Kidney epithelial cell (primary cell): ENCODE measurements around the gene DPP9. TPM values are rescaled to one million over a fixed set of nuclear protein-coding genes. Genes with fewer than 3 reads are reported as not detected.

Experiments used
- DNase-seq: peaks from one replicate; pipeline ENCODE4 v3.0.0-alpha.2; 2010; ENCODE audit warnings: low read depth
- H3K27me3 ChIP-seq: 2 replicates; pipeline ENCODE4 v1.6.0; 2011; ENCODE audit warnings: low read length; ENCODE audit not compliant: control insufficient read depth, insufficient read depth
- H3K36me3 ChIP-seq: 2 replicates; pipeline ENCODE4 v1.5.1; 2011; ENCODE audit warnings: low read length; ENCODE audit not compliant: control insufficient read depth, insufficient read depth
- H3K4me3 ChIP-seq: 2 replicates; pipeline ENCODE4 v1.5.1; 2011; ENCODE audit warnings: low read depth, mild to moderate bottlenecking, control low read depth, low read length
- CTCF ChIP-seq: IDR thresholded peaks from 2 replicates; pipeline ENCODE4 v1.5.1; 2011; ENCODE audit warnings: mild to moderate bottlenecking, moderate library complexity, low read length, control low read depth, inconsistent platforms; ENCODE audit not compliant: insufficient read depth, poor library complexity, severe bottlenecking
- total RNA-seq: library from RNA; depleted of rRNA; stranded (reverse); fragments of >200 nt; gene quantifications from 2 replicates; pipeline ENCODE4 v1.2.3, GENCODE V29; 2015

The DPP9 gene
- total RNA-seq, 1 donor from 2014 or later = 67.8 TPM

- no peak for DNase-seq
- peaks cover 3% of the 10 kb centered on the region for H3K36me3 ChIP-seq
- no peaks in the 10 kb centered on the region for H3K27me3 ChIP-seq
- no peak overlapping the region for H3K4me3 ChIP-seq
- TF ChIP-seq CTCF = no peak
These were observed 69.7 kb downstream of the DPP9 start for GRCh38 chr19:4653793-4654436.

GRCh38 chr19:4652075-4652474 is 71.6 kb downstream of the DPP9 start:
- Histone ChIP-seq H3K36me3 (no peaks in the 10 kb centered on the region), H3K4me3 (no peak overlapping the region), H3K27me3 (no peaks in the 10 kb centered on the region)
- TF ChIP-seq CTCF = no peak
- DNase-seq = no peak

- TF ChIP-seq CTCF = no peak
- no peaks in the 10 kb centered on the region for H3K27me3 ChIP-seq
- H3K36me3 ChIP-seq = no peaks in the 10 kb centered on the region
- no peak for DNase-seq
- H3K4me3 ChIP-seq = no peak overlapping the region
These were observed 73.5 kb downstream of the DPP9 start for GRCh38 chr19:4650159-4650558.

- H3K4me3 ChIP-seq = no peak overlapping the region
- H3K27me3 ChIP-seq = no peaks in the 10 kb centered on the region
- no peaks in the 10 kb centered on the region for H3K36me3 ChIP-seq
- DNase-seq = no peak
- TF ChIP-seq CTCF = no peak
These were observed 74.1 kb downstream of the DPP9 start for GRCh38 chr19:4649392-4650047.

GRCh38 chr19:4647676-4648644 is 75.7 kb downstream of the DPP9 start:
- no peaks in the 10 kb centered on the region for H3K27me3 ChIP-seq
- no peak overlapping the region for H3K4me3 ChIP-seq
- TF ChIP-seq CTCF = no peak
- H3K36me3 ChIP-seq = no peaks in the 10 kb centered on the region
- no peak for DNase-seq
